Uterus (tissue), 2 donors: Measurements from ENCODE around the gene COG2.

Experiments
- POLR2A ChIP-seq, 2 donors: fragments of 450-650 bp; IDR thresholded peaks; one replicate each; pipeline ENCODE4 v1.6.1; 2016; ENCODE audit warnings: antibody characterized with exemption in 2 of 2, mild to moderate bottlenecking in 1 of 2, moderate library complexity in 1 of 2
- TF ChIP-seq, protein P1 (sequence below), 4 experiments: fragments of 200-600 bp in 2 of 4; fragments of 450-650 bp in 2 of 4; sonication (generic) in 2 of 4; IDR thresholded peaks; one replicate each; pipeline ENCODE4 v1.5.1; 2016 to 2019; ENCODE audit warnings: antibody characterized with exemption in 4 of 4, mild to moderate bottlenecking in 2 of 4, moderate library complexity in 1 of 4

GRCh38 chr1:230694464-230694863 is 52.2 kb downstream of the COG2 start:
- TF ChIP-seq, protein P1, sequence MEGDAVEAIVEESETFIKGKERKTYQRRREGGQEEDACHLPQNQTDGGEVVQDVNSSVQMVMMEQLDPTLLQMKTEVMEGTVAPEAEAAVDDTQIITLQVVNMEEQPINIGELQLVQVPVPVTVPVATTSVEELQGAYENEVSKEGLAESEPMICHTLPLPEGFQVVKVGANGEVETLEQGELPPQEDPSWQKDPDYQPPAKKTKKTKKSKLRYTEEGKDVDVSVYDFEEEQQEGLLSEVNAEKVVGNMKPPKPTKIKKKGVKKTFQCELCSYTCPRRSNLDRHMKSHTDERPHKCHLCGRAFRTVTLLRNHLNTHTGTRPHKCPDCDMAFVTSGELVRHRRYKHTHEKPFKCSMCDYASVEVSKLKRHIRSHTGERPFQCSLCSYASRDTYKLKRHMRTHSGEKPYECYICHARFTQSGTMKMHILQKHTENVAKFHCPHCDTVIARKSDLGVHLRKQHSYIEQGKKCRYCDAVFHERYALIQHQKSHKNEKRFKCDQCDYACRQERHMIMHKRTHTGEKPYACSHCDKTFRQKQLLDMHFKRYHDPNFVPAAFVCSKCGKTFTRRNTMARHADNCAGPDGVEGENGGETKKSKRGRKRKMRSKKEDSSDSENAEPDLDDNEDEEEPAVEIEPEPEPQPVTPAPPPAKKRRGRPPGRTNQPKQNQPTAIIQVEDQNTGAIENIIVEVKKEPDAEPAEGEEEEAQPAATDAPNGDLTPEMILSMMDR (IDR thresholded peaks at IDR 0.05): no peak
- TF ChIP-seq POLR2A (IDR thresholded peaks at IDR 0.05): no peak
